Testis (tissue), 3 donors: Measurements from ENCODE around the gene KCTD3. TPM values are rescaled to one million over a fixed set of nuclear protein-coding genes. Genes with fewer than 3 reads are reported as not detected.

Experiments used
- DNase-seq: peaks from one replicate; pipeline ENCODE4 v3.0.0-alpha.2; 2019
- H3K27ac ChIP-seq, 2 donors: fragments of 200-600 bp; sonication (generic); one replicate each; pipeline ENCODE4 v1.5.1; 2019
- H3K27me3 ChIP-seq: fragments of 200-600 bp; sonication (generic); one replicate; pipeline ENCODE4 v1.5.1; 2019
- H3K36me3 ChIP-seq: fragments of 200-600 bp; sonication (generic); one replicate; pipeline ENCODE4 v1.5.1; 2017; ENCODE audit warnings: low read depth; ENCODE audit errors: missing control alignments
- H3K4me1 ChIP-seq: fragments of 200-600 bp; sonication (generic); one replicate; pipeline ENCODE4 v1.5.1; 2019
- H3K4me3 ChIP-seq, 2 donors: fragments of 200-600 bp; sonication (generic); one replicate each; pipeline ENCODE4 v1.5.1; 2017 to 2019
- H3K9me3 ChIP-seq: fragments of 200-600 bp; sonication (generic); one replicate; pipeline ENCODE4 v1.5.1; 2017
- POLR2A ChIP-seq: fragments of 450-650 bp; IDR thresholded peaks from one replicate; pipeline ENCODE4 v1.6.1; 2017; ENCODE audit warnings: antibody characterized with exemption, mild to moderate bottlenecking, moderate library complexity
- WGBS, 2 donors: methylation state at CpG; one replicate each; pipeline ENCODE4 v1.1.5; 2018; 5-methylcytosine and 5-hydroxymethylcytosine counted together
- intact Hi-C: fragments of 100-400 bp; cut with DNase I; formaldehyde crosslinking; loops from one replicate; pipeline ENCODE4 v1.15.1; 2023; ENCODE audit warnings: low total_unique reads
- polyA plus RNA-seq: library from polyadenylated mRNA; stranded (reverse); fragments of 350-450 nt; fragmentation: Illumina TruSeq; extraction: RNeasy Lipid Tissue Mini Kit (QIAGEN cat#74804); gene quantifications from one replicate; pipeline ENCODE4 v1.2.3, GENCODE V29; 2014; ENCODE audit warnings: low read depth, low replicate concordance; ENCODE audit not compliant: insufficient read depth
- total RNA-seq, 2 donors: library from RNA; depleted of rRNA; stranded (reverse); fragments of >200 nt; gene quantifications; one replicate each; pipeline ENCODE4 v1.2.3, GENCODE V29; 2016
- TF ChIP-seq, protein P1 (sequence below), 3 experiments: fragments of 450-650 bp in 2 of 3; fragments of 200-600 bp in 1 of 3; sonication (generic) in 1 of 3; IDR thresholded peaks; one replicate each; pipeline ENCODE4 v1.5.1; 2016 to 2019; ENCODE audit warnings: antibody characterized with exemption in 3 of 3, mild to moderate bottlenecking in 2 of 3, moderate library complexity in 1 of 3

KCTD3 gene
- total and polyA plus RNA-seq, 3 donors from 2014 or later, result 38.1 to 81.5 (median 70.2) TPM

DNA sequence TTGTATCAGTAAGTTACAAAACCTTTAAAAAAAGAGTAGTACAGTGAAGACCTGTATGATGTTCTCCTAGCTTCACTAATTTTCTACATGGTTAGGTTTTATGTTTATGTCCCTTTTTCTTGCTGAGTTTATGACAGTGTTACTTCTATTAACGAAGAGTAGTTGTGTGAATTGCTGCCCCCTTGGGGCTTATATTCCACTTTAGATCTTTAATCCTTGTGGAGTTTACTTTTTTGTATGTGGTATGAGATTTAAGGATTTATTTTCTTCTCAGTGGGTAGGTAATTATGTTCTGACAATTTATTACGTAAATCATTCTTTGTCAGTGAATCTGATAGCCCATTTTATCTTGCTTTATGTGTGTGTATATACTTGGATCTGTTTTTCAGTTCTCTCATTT lies 14.8 kb downstream of the KCTD3 start:
- no peak for TF ChIP-seq POLR2A
- TF ChIP-seq, protein P1, sequence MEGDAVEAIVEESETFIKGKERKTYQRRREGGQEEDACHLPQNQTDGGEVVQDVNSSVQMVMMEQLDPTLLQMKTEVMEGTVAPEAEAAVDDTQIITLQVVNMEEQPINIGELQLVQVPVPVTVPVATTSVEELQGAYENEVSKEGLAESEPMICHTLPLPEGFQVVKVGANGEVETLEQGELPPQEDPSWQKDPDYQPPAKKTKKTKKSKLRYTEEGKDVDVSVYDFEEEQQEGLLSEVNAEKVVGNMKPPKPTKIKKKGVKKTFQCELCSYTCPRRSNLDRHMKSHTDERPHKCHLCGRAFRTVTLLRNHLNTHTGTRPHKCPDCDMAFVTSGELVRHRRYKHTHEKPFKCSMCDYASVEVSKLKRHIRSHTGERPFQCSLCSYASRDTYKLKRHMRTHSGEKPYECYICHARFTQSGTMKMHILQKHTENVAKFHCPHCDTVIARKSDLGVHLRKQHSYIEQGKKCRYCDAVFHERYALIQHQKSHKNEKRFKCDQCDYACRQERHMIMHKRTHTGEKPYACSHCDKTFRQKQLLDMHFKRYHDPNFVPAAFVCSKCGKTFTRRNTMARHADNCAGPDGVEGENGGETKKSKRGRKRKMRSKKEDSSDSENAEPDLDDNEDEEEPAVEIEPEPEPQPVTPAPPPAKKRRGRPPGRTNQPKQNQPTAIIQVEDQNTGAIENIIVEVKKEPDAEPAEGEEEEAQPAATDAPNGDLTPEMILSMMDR (IDR thresholded peaks at IDR 0.05), result no peak
- Histone ChIP-seq H3K36me3 (no peaks in the 10 kb centered on the region), H3K27me3 (no peaks in the 10 kb centered on the region), H3K4me1 (no peaks in the 10 kb centered on the region), H3K4me3 (no peak overlapping the region), H3K9me3 (no peaks in the 10 kb centered on the region), H3K27ac (no peak overlapping the region)
- intact Hi-C loops, result no loop called here
- 84 to 93% methylated on average over 2 of the region's 2 CpGs for WGBS, 2 donors
- no peak for DNase-seq

DNA sequence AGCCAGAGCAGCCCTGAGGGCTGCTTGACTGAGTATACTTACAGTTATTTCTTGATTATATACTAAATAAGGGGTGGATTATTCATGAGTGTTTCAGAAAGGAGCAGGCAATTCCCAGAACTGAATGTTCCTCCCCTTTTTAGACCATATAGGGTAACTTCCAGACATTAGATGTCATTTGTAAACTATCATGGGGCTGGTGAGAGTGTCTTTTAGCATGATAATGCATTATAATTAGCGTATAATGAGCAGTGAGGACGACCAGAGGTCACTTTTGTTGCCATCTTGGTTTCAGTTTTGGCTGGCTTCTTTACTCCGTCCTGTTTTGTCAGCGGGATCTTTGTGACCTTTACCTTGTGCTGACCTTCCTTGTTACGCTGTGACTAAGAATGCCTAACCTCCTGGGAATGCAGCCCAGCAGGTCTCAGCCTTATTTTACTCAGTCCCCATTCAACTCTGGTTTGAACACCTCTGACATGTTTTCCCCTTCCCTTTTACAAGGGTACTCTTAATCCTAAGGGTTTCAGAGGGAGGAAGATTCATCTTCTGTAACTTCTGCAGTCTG lies 16.2 kb downstream of the KCTD3 start:
- Histone ChIP-seq H3K9me3 (no peaks in the 10 kb centered on the region), H3K36me3 (no peaks in the 10 kb centered on the region), H3K4me3 (no peak overlapping the region), H3K27ac (no peak overlapping the region), H3K27me3 (no peaks in the 10 kb centered on the region), H3K4me1 (no peaks in the 10 kb centered on the region)
- 75 to 87% methylated on average over 5 of the region's 5 CpGs for WGBS, 2 donors
- intact Hi-C loops, result no loop called here
- no peak for DNase-seq
- TF ChIP-seq POLR2A, result no peak
- TF ChIP-seq, protein P1 (IDR thresholded peaks at IDR 0.05), result no peak

DNA sequence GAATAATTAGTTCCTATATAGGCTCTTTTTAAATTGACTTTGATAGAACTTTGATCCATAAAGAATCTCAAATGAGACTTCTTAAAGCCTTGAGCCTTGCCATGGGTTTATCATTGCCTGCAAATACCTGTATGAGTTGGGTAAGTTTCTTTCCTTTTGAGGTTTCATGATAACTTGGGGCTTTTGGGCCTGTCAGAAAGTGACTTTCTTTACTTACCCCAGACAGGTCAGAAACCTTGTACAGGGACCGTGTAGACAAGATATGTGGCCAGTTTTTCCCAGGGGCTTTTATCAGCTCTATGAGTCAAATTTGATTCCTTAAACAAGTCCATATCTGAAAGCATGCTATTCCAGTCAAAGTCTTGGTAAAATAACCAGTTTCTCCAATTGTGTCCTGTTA lies 17.3 kb downstream of the KCTD3 start:
- intact Hi-C loops, result no loop called here
- H3K36me3 ChIP-seq, result no peaks in the 10 kb centered on the region

DNA sequence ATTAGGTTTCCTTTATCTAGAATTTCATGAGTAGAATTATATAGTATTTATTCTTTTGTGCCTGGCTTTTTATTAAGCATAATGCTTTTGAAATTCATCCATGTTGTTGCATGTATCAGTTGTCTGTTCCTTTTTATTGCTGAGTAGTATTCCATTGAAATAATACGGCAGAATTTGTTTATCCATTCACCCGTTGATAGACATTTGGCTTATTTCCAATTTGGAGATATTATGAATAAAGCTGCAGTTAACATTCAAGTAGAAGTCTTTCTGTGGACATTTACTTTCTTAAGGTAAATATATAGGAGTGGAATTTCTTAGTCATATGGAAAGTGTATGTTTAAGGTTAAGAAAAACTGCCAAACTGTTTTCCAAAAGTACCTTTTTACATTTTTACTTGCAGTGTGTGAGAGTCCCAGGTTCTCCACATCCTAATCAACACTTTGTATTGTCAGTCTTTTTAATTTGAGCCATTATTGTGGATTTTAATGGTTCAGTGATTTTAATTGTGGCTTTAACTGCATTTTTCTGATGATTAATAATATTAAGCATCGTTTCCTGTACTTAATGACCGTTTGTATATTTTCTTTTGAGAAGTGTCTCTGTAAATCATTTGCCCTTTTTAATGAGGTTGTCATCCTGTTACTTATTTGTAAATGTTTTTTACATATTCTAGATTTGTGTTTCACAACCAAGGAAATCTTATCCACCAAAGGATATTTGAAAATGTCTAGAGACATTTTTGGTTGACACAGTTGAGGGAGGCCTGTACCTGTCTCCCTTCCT lies 22.7 kb downstream of the KCTD3 start:
- no peaks in the 10 kb centered on the region for H3K36me3 ChIP-seq
- H3K4me3 ChIP-seq, result no peak overlapping the region
- TF ChIP-seq, protein P1 (IDR thresholded peaks at IDR 0.05), result no peak
- no peak for TF ChIP-seq POLR2A
- H3K9me3 ChIP-seq, result no peaks in the 10 kb centered on the region
- H3K4me1 ChIP-seq, result peaks cover 9% of the 10 kb centered on the region
- 79 to 84% methylated on average over 4 of the region's 4 CpGs for WGBS, 2 donors
- no peak overlapping the region for H3K27ac ChIP-seq
- H3K27me3 ChIP-seq, result no peaks in the 10 kb centered on the region
- no peak for DNase-seq
- intact Hi-C loops, result no loop called here

More for the DNA sequence above, 17.3 kb downstream of the KCTD3 start:
- H3K4me3 ChIP-seq, result no peak overlapping the region
- H3K9me3 ChIP-seq, result no peaks in the 10 kb centered on the region
- WGBS, 2 donors, result 88 to 93% methylated on average over 1 of the region's 1 CpG
- no peaks in the 10 kb centered on the region for H3K4me1 ChIP-seq
- no peak for DNase-seq
- no peak overlapping the region for H3K27ac ChIP-seq
- H3K27me3 ChIP-seq, result no peaks in the 10 kb centered on the region
- no peak for TF ChIP-seq POLR2A
- TF ChIP-seq, protein P1 (IDR thresholded peaks at IDR 0.05), result no peak
